HG03196 (cell line): Measurements from ENCODE around the gene PCP2.
"Not testable (repeated sequence)": the region's sequence is repeated elsewhere in the genome, so short reads cannot be mapped to it uniquely, and the experiment has no call there.

Experiments
- ATAC-seq: cut with Tn5 transposase; IDR thresholded peaks from one replicate; pipeline ENCODE4 v1.9.1; 2021; ENCODE audit not compliant: unreplicated experiment

Gene PCP2

DNA sequence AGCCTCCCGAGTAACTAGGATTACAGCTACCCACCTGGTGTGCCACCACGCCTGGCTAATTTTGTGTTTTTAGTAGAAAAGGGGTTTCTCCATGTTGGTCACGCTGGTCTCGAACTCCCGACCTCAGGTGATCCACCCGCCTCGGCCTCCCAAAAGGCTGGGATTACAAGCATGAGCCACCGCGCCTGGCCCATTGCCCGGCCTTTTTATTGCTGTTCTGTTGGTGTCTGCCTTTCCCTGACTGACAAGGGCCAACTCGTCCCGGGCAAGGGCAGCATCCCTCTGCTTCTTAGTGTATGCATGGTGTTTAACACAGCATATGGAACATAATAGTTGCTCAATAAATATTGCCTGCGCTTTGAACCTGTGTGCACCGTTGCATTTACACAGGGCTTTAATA, 29.1 kb upstream of the PCP2 start:
- no peak for ATAC-seq

DNA sequence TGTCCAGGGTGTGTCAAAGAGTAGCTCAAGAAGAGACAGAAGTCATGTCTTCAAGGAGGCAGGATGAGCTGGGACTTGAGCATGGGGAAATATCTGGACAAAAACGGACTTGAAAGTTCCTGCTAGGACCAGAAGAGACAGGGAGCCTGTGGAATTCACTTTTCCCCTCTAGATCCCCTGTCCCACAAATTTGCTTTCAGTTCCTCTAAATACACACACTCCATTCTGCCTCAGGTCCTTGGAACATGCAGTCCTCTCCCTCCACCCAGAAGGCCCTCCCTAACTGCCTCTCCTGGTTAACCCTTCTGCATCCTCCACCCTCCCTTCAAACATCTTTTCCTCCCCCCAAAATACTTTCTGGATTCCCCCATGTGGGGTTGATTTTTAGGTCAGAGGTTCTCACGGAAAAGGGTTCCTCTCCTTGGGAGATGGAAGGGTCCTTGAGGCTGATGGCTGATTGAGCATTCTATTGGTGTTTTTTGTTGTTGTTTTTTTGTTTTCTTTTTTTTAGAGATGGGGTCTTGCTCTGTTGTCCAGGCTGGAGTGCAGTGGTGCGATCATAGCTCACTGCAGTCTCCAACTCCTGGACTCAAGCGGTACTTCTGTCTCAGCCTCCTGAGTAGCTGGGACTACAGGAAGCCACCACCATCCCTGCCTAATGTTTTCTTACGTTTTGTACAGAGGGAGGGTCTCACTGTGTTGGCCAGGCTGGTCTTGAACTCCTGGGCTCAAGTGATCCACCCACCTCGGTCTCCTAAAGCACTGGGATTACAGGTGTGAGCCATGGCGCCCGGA, 28.4 kb upstream of the PCP2 start:
- ATAC-seq = no peak

DNA sequence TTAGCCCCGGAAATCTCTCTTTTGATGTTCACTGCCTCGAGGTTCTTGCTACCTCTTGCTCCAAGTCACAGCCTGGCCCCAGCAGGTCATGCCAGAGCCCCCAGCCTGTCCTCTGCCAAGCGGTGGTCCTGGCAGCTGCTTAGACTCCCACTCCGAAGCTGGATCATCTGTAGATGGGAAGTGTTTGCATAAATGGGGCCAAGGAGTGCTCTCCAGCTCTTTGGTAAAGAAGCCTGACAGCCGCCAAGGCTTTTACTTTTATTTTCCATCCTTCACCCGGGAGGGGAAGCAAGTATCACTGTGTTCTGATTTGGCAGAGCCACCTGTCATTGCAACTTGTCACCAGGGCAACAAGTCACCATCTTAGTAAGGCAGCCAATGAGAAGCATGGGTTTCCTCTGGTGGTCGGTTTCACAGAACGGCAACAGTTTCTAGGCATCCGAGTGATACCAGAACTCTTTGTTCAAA, 24.7 kb upstream of the PCP2 start:
- ATAC-seq = no peak

DNA sequence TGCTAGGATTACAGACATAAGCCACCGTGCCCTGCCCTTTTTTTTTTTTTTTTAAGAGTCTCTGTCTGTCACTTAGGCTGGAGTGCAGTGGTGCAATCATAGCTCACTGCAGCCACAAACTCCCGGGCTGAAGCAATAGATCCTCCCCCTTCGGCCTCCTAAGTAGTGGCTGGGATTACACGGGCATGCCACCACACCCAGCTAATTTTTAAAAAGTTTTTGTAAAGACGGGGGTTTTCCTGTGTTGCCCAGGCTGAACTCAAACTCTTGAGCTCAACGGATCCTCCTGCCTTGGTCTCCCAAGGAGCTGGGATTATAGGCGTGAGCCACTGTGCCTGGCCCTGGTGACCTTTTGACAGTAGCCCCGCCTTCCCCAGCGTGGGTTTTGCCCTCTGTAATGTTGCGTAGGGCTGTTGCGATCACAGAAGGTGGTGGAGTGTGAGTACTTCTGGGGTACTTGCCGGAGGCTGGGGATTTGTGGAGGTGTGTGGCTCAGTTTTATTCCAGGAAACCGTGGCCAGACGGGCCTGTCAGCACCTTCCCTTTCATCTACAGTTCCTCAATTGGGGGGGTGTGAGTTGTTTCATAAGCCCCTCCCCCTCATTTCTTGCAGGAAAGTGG, 23.7 kb upstream of the PCP2 start:
- no peak for ATAC-seq

DNA sequence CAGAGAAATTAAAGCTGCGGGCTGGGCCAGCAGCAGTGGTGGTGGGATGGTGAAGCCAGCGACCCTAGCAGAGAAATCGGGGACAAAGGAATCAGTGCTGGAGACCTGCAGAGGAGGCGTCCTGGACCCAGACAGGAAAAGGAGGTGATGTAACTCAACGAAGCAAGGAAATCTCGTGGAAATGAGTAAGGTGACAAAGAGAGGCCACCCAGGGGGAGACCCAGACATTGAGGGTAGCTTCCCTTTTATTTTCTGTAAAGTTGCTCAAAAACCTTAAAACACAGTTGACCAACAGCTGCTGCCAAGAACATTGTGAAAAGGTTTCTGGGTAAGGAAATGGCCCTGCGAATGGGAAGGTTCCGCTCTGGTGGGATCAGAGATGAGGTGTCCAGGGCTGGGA, 22.1 kb upstream of the PCP2 start:
- ATAC-seq = no peak

DNA sequence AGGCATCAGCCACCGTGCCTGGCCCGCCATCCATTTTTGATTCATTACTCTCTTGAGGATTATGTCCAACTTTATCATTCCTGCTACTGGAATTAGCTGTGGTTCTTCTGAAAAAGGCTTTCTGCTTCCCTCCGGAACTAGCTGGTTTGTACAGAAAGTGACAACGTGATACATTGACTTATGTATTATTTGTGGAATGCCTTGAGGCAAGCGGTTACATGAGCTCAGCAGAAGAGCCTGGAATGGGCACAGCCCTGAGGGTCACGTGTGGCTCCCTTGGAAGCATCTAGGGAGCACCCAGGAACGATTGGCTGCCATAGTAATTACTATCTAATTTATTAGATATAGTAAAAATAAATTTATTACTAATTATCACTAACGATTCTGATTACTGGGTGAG, 20.9 kb upstream of the PCP2 start:
- ATAC-seq = no peak

DNA sequence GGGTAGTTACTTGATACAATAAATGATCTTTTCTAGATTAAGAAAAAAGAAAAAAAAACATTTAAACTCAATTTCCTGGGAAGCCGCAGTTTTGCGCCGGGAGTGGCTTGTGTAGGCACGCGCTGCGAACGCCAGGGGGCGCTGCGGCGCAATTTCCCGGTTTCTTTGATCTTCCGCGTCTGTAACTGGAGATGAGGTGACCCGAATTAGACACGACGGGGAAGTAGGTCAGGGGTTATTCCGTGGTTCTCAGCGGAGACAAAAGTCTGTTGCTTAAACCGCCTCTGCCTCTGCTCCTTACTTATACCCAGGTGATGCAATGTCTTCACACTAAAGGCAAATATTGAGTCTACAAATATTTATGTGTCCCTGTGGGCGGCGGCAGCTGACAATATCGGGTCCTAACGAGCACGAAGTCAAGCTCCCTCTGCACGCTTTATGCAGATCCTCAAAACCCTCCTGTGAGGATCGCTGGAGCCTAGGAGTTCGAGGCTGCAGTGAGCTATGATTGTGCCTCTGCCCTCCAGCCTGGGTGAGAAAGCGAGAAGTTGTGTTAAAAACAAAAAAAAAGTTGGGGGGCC, 18.6 kb upstream of the PCP2 start:
- ATAC-seq = peak; percentile 46

DNA sequence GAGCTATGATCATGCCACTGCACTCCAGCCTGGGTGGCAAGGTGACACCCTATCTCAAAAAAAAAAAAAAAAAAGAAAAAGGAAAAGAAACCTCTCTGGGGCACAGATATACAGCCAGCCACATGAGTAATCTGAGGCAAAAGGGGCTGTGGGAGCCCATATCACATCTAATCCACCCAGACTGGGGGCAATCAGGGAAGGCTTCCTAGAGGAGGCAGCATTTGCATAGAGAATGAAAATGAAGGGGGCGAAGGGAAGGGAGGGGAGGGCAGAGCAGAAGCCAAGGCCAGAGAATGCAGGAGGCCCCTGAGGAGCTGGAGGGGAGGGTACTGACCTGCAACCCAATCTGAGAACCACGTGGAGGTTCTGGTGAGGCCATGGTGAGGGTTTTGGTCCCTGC, 16.6 kb upstream of the PCP2 start:
- ATAC-seq = no peak

DNA sequence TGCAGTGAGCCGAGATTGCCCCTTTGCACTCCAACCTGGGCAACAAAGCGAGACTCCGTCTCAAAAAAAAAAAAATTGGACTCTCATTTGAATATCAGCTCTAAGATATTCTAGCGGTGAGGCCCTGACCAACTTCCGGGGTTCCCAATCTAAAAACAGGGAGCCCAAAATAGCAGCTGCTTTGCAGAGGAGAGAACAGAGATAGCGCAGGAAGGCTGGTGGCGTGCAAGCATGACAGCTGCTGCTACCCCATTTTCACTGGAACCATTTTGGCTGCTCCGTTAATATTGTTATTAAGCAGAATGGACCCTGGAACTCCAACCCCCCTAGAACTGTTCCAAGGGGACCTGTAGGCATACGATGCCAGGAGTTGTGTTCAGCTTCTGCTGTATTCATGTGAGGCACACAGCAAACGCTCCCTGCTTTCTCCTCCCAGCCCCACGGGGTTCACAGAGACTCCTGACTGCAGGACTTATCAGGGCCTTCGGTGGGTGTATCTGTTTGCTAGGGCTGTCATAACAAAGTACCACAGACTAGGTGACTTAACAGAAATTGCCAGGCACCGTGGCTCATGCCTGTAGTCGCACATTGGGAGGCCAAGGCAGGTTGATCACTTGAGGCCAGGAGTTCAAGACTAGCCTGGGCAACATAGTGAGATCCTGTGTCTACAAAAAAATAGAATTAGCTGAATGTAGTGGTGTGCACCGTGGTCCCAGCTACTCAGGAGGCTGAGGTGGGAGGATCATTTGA, 14.9 kb upstream of the PCP2 start:
- no peak for ATAC-seq

DNA sequence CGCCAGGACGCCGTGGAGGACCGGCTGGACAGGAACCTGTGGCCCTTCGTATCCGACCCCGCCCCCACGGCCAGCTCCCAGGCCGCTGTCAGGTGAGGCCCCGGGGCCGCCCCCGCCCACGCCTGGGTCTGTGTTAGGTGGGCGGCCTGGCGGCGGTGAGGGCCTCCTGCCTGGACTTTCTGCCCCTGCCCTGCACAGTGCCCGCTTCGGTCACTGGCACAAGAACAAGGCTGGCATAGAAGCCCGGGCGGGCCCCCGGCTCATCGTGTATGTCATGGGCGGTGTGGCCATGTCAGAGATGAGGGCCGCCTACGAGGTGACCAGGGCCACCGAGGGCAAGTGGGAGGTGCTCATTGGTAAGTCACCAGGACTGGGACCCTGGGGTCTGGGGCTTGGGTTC, 13.6 kb upstream of the PCP2 start:
- ATAC-seq = no peak

DNA sequence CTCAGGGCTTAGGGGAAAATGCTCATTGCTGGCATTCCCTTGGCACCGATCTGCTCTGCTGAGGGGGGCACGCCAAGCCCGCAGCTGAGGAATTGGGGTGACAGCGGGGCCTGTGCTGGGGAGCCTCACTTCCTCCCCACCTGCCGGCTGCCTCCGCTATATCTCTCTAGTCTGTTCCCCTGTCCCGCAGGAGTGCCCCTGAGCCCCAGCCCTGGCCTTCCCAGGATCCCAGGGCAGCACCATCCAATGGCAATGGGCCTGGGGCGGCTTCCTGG, 12.8 kb upstream of the PCP2 start:
- no peak for ATAC-seq

DNA sequence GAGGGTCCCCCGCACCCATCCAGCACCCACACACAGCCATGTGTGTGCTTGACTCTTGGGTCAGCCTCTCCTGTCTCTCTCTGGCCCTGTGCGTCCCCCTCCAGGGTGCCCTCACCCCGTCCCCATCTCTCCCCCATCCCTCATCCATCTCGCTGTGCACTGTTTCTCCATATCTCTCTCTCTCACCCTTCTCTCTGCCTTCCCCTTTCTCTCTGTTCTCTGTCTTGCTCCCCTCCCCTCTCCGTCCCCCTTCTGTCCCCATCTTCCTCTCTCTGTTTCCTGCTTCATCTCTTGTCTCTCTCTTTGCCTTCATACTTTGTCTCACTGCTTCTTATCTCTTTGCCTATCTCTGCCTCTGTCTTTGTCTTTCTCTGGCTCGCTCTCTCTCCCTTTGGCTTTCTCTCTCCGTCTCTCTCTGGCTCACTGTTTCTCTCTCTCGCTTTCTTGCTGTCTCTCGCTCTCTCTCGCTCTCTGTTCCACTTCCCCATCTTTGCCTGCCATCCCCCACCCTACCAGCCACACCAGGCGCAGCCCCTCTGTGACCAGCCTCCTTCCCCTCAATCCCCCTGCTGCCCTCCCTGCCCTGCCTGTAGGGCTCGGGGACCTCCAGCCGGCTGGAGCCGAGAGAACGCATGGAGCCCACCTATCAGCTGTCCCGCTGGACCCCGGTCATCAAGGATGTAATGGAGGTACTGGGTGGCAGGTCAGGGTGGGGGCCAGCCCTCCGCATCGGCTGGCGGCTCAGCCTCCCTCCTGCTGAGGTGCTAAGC, 12.3 kb upstream of the PCP2 start:
- ATAC-seq = no peak

DNA sequence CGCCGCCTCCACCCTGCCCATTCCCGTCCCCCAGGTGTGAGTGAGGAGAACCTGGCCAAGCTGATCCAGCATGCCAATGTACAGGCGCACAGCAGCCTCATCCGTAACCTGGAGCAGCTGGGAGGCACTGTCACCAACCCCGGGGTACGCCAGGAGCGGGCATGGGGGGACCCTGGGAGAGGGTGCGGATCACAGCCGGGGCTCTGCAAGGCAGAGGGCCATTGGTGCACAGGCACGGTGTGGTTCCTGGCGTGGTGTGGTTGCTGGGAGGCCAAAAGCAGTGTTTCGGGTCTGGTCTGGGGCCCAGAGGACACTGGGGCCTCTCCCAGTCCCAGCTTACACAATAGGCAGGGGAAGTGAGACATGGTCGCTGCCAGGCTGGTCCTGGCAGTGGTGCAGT, 11.6 kb upstream of the PCP2 start:
- ATAC-seq = no peak

DNA sequence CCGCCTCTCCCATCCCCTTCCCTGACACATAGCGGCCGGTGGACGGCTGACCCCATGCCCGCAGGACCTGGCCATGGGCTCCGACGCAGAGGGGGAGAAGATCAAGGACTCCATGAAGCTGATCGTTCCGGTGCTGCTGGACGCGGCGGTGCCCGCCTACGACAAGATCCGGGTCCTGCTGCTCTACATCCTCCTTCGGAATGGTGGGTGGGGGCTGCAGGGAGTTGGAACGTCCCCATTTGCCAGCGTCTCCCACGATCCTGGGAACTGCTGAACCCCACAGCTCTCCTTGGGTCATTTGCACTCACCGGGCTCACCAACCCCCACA, 11.0 kb upstream of the PCP2 start:
- ATAC-seq = no peak

DNA sequence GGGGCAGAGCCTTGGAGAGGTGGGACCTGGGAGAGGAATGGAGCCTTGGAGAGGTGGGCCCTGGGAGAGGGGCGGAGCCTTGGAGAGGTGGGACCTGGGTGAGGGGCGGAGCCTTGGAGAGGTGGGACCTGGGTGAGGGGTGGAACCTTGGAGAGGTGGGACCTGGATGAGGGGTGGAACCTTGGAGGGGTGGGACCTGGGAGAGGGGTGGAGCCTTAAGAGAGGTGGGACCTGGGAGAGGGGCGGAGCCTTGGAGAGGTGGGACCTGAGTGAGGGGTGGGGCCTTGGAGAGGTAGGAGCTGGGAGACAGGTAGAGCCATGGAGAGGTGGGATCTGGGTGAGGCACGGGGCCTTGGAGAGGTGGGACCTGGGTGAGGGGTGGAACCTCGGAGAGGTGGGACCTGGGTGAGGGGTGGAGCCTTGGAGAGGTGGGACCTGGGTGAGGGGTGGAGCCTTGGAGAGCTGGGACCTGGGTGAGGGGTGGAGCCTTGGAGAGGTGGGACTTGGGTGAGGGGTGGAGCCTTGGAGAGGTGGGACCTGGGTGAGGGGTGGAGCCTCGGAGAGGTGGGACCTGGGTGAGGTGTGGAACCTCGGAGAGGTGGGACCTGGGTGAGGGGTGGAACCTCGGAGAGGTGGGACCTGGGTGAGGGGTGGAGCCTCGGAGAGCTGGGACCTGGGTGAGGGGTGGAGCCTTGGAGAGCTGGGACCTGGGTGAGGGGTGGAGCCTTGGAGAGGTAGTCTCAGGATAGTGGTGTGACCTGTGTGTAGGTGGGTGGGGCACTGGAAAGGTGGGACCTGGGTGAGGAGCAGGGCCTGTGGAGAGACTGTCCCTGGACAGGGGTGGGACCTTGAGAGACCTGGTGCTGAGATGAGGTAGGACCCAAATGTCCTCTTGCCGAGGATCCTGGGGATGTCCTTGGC, 10.4 kb upstream of the PCP2 start:
- not testable (repeated sequence) for ATAC-seq

DNA sequence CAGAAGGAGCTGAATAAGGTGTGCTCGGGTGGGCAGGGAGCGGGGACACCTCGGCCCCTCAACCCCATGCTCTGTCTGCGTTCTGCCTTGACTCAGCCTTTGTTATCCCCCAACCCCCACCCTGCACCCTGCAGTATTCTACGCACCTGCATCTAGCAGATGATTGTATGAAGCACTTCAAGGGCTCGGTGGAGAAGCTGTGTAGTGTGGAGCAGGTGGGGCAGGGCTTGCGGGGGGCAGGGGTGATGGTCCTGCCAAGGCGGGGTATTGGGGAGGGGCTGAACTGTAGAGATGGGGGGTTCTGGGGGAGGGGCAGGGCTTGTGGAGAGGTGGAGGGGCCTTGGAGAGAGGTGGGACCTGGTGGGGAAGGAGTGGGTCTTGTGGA, 9.5 kb upstream of the PCP2 start:
- no peak for ATAC-seq

DNA sequence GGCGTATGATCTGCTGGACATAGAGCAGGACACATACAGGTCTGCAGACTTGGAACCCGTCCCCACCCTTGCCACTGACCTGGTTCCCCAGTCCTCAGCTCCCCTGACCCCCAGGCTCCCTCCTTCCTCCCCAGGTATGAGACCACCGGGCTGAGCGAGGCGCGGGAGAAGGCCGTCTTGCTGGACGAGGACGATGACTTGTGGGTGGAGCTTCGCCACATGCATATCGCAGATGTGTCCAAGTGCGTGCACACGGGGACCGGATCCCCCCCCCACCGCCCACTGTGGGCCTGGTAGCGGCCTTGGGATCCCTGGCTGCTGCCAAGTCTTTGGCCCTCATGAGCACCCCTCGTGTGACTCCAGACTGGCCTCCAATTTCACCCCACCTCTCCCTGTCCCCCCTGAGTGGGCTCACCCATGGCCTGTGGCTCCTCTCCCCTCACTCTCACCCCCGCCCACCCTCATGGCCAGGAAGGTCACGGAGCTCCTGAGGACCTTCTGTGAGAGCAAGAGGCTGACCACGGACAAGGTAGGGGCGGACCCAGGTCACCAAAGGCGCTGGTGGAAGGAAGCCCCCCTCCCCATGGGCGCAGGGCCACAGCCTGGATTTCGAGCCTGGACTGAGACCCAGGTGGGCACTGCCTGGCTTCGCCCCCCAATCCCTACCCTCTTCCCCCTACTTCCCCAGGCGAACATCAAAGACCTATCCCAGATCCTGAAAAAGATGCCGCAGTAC, 8.9 kb upstream of the PCP2 start:
- ATAC-seq = no peak

DNA sequence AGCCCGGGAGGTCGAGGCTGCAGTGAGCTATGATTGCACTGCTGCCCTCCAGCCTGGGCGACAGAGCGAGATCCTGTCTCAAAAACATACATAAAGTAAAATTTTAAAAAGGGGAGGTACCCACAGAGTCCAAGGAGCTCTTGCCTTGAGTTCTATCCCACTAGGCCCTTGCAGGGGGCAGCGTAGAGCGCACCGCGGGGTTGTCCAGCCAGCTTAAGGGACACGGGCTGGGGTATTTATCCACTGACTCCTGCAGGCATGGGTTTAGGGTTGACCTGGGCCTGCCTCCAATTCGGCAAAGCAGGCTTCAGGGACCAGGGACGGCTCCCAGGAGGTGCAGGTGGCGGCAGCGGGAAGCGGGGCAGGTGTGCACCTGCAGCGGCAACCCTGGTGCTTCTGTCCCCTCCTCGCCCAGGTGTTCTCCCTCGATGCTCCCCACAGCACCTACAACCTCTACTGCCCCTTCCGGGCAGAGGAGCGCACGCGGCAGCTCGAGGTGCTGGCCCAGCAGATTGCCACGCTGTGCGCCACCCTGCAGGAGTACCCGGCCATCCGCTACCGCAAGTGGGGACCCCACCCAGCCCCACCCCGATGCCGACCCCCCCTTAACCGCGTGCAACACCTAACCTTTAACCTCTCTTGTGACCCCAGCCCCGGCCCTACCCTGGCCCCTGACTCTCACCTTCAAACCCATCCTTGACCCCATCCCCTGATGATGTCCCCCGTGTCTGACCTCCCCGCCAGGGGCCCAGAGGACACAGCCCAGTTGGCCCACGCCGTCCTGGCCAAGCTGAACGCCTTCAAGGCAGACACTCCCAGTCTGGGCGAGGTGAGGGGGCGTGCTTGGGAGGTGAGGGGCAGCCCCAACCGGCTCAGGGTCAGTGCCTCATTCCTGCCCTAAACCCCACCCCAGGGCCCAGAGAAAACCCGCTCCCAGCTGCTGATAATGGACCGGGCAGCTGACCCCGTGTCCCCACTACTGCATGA, 8.1 kb upstream of the PCP2 start:
- no peak for ATAC-seq
